Upper lobe of left lung (tissue), 4 donors: ENCODE measurements around the gene MYLK.

Experiments
- POLR2A ChIP-seq, 4 donors: fragments of 450-650 bp; IDR thresholded peaks; one replicate each; pipeline ENCODE4 v1.5.1; 2016 to 2017; ENCODE audit warnings: antibody characterized with exemption in 4 of 4, mild to moderate bottlenecking in 2 of 4
- POLR2AphosphoS5 ChIP-seq, 2 donors: sonication (generic); formaldehyde crosslinking; IDR thresholded peaks; one replicate each; pipeline ENCODE4 v1.5.1; 2017; ENCODE audit warnings: antibody characterized with exemption in 2 of 2
- TF ChIP-seq, protein P1 (sequence below), 6 experiments: fragments of 450-650 bp in 4 of 6; fragments of 200-600 bp in 2 of 6; sonication (generic) in 2 of 6; IDR thresholded peaks; one replicate each; pipeline ENCODE4 v1.5.1; 2016 to 2019; ENCODE audit warnings: antibody characterized with exemption in 6 of 6

DNA sequence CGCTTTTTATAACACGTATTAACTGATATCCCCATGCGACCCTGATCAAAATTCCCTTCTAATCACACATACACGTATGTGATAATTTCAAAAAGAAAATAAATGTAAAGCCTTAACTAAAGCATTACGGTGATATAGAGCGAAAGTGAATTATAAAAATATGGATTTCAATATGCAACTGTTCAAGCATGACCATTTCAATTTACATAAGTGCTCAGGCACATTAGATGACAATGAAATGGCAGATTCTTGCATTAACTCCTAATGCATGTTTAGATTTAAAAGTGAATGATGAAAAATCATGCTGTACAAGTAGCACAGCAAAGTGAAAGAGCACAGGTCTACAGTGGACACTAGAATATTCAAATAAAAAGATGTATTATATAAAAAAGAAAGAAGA lies 140.1 kb downstream of the MYLK start:
- no peak for TF ChIP-seq POLR2A (IDR thresholded peaks at IDR 0.05)
- TF ChIP-seq, protein P1, sequence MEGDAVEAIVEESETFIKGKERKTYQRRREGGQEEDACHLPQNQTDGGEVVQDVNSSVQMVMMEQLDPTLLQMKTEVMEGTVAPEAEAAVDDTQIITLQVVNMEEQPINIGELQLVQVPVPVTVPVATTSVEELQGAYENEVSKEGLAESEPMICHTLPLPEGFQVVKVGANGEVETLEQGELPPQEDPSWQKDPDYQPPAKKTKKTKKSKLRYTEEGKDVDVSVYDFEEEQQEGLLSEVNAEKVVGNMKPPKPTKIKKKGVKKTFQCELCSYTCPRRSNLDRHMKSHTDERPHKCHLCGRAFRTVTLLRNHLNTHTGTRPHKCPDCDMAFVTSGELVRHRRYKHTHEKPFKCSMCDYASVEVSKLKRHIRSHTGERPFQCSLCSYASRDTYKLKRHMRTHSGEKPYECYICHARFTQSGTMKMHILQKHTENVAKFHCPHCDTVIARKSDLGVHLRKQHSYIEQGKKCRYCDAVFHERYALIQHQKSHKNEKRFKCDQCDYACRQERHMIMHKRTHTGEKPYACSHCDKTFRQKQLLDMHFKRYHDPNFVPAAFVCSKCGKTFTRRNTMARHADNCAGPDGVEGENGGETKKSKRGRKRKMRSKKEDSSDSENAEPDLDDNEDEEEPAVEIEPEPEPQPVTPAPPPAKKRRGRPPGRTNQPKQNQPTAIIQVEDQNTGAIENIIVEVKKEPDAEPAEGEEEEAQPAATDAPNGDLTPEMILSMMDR (IDR thresholded peaks at IDR 0.05), result no peak
- no peak for TF ChIP-seq POLR2AphosphoS5 (IDR thresholded peaks at IDR 0.05)
